Measurements from ENCODE around the gene NTSR2. TPM values are rescaled to one million over a fixed set of nuclear protein-coding genes. Genes with fewer than 3 reads are reported as not detected.

NTSR2 gene
- total RNA-seq, 5 donors from 2014 or later (not counting 1 experiment from before 2014, with no cell fraction given) = not detected

GRCh38 chr2:11625671-11626070 is 44.3 kb downstream of the NTSR2 start:
- H3K4me1 ChIP-seq (ENCODE audit: control insufficient read depth in 1 of 2, extremely low read depth in 1 of 2, insufficient read depth in 2 of 2, low read length in 2 of 2) = no peaks in the 10 kb centered on the region
- DNase-seq = no peak
- no peak overlapping the region for H3K27ac ChIP-seq (ENCODE audit: low read length)
- no peaks in the 10 kb centered on the region for H3K9me3 ChIP-seq
- peaks cover 0 to 7% of the 10 kb centered on the region in 2 experiments for H3K27me3 ChIP-seq (replicated peaks in 1 of 2; ENCODE audit: control insufficient read depth in 2 of 2, extremely low read depth in 1 of 2, insufficient read depth in 2 of 2, low read length in 1 of 2)
- no peaks in the 10 kb centered on the region for H3K4me1 Mint-ChIP-seq
- H3K4me3 ChIP-seq (ENCODE audit: control insufficient read depth in 1 of 2, extremely low read depth in 1 of 2, low read length in 1 of 2) = no peak overlapping the region
- peaks cover 0 to 8% (median 5%) of the 10 kb centered on the region in 3 donors for H3K9me3 Mint-ChIP-seq
- ATAC-seq (replicated peaks in 1 of 4) = no peak
- H3K36me3 Mint-ChIP-seq = no peaks in the 10 kb centered on the region
- H3K27ac Mint-ChIP-seq = no peak overlapping the region
- no peaks in the 10 kb centered on the region for H3K36me3 ChIP-seq (ENCODE audit: control insufficient read depth in 2 of 2, extremely low read depth in 1 of 2, insufficient read depth in 1 of 2, low read length in 1 of 2)
- CTCF ChIA-PET = no interaction called here
- no peak overlapping the region for H3K4me3 Mint-ChIP-seq
- POLR2A ChIA-PET = no interaction called here
- H3K27me3 Mint-ChIP-seq = peaks cover 0 to 2% of the 10 kb centered on the region in 2 donors
- WGBS (ENCODE audit: insufficient coverage) = 72% methylated on average over 6 of the region's 10 CpGs

DNA sequence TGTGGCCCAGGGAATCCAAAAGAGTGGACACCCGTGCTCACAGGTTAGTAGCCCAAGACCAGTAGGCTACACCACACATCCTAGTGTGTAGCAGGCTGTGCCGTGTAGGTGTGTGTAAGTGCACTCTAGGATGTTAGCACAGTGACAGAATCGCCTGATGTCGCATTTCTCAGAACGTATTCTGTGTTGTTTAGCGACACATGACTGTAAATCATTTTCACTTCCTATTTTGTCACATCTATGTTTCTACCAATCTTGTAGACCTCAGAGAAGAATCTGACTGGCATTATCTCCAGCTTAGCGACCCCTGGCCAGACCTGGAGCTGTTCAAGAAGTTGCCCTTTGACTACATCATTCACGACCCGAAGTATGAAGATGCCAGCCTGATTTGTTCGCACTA is 45.1 kb downstream of the NTSR2 start:
- Mint-ChIP-seq H3K4me3 (no peak overlapping the region), H3K36me3 (no peaks in the 10 kb centered on the region), H3K9me3 (peaks cover 0 to 8% (median 5%) of the 10 kb centered on the region in 3 donors), H3K27ac (no peak overlapping the region), H3K27me3 (peaks cover 0 to 2% of the 10 kb centered on the region in 2 donors), H3K4me1 (no peaks in the 10 kb centered on the region)
- peaks cover 0 to 7% of the 10 kb centered on the region in 2 experiments for H3K27me3 ChIP-seq (replicated peaks in 1 of 2; ENCODE audit: control insufficient read depth in 2 of 2, extremely low read depth in 1 of 2, insufficient read depth in 2 of 2, low read length in 1 of 2)
- WGBS (ENCODE audit: insufficient coverage) = 82% methylated on average over 6 of the region's 10 CpGs
- ATAC-seq (replicated peaks in 1 of 4) = no peak
- no peaks in the 10 kb centered on the region for H3K4me1 ChIP-seq (ENCODE audit: control insufficient read depth in 1 of 2, extremely low read depth in 1 of 2, insufficient read depth in 2 of 2, low read length in 2 of 2)
- CTCF ChIA-PET = no interaction called here
- H3K36me3 ChIP-seq (ENCODE audit: control insufficient read depth in 2 of 2, extremely low read depth in 1 of 2, insufficient read depth in 1 of 2, low read length in 1 of 2) = no peaks in the 10 kb centered on the region
- H3K4me3 ChIP-seq (ENCODE audit: control insufficient read depth in 1 of 2, extremely low read depth in 1 of 2, low read length in 1 of 2) = no peak overlapping the region
- no peak overlapping the region for H3K27ac ChIP-seq (ENCODE audit: low read length)
- no peak for DNase-seq
- POLR2A ChIA-PET = interaction anchor here in 1 of 2 donors (0.6 kb wide), 1 partner anchor 163 kb away, joined by 4 read pairs; no protein-coding TSS in a partner anchor
- H3K9me3 ChIP-seq = no peaks in the 10 kb centered on the region

- no peak overlapping the region for H3K27ac ChIP-seq (ENCODE audit: low read length)
- CTCF ChIA-PET = no interaction called here
- no peak for ATAC-seq (replicated peaks in 1 of 4)
- peaks cover 0 to 6% (median 4%) of the 10 kb centered on the region in 3 donors for H3K9me3 Mint-ChIP-seq
- H3K4me3 ChIP-seq (ENCODE audit: control insufficient read depth in 1 of 2, extremely low read depth in 1 of 2, low read length in 1 of 2) = no peak overlapping the region
- H3K9me3 ChIP-seq = no peaks in the 10 kb centered on the region
- H3K27ac Mint-ChIP-seq = no peak overlapping the region
- peaks cover 0 to 1% of the 10 kb centered on the region in 2 donors for H3K27me3 Mint-ChIP-seq
- no peaks in the 10 kb centered on the region for H3K36me3 Mint-ChIP-seq
- H3K4me1 ChIP-seq (ENCODE audit: control insufficient read depth in 1 of 2, extremely low read depth in 1 of 2, insufficient read depth in 2 of 2, low read length in 2 of 2) = no peaks in the 10 kb centered on the region
- DNase-seq = no peak
- no peaks in the 10 kb centered on the region for H3K4me1 Mint-ChIP-seq
- H3K4me3 Mint-ChIP-seq = no peak overlapping the region
- POLR2A ChIA-PET = no interaction called here
- H3K36me3 ChIP-seq (ENCODE audit: control insufficient read depth in 2 of 2, extremely low read depth in 1 of 2, insufficient read depth in 1 of 2, low read length in 1 of 2) = no peaks in the 10 kb centered on the region
- H3K27me3 ChIP-seq (replicated peaks in 1 of 2; ENCODE audit: control insufficient read depth in 2 of 2, extremely low read depth in 1 of 2, insufficient read depth in 2 of 2, low read length in 1 of 2) = peaks cover 0 to 5% of the 10 kb centered on the region in 2 experiments
- WGBS (ENCODE audit: insufficient coverage) = no CpG with 5 or more reads among the region's 1 CpG
These were observed 47.4 kb downstream of the NTSR2 start for GRCh38 chr2:11622611-11623010.

GRCh38 chr2:11621410-11621809 is 48.6 kb downstream of the NTSR2 start:
- Histone ChIP-seq H3K36me3 (ENCODE audit: control insufficient read depth in 2 of 2, extremely low read depth in 1 of 2, insufficient read depth in 1 of 2, low read length in 1 of 2) (no peaks in the 10 kb centered on the region), H3K4me1 (ENCODE audit: control insufficient read depth in 1 of 2, extremely low read depth in 1 of 2, insufficient read depth in 2 of 2, low read length in 2 of 2) (no peaks in the 10 kb centered on the region), H3K4me3 (ENCODE audit: control insufficient read depth in 1 of 2, extremely low read depth in 1 of 2, low read length in 1 of 2) (no peak overlapping the region), H3K9me3 (no peaks in the 10 kb centered on the region), H3K27me3 (replicated peaks in 1 of 2; ENCODE audit: control insufficient read depth in 2 of 2, extremely low read depth in 1 of 2, insufficient read depth in 2 of 2, low read length in 1 of 2) (peaks cover 0 to 5% of the 10 kb centered on the region in 2 experiments), H3K27ac (ENCODE audit: low read length) (no peak overlapping the region)
- H3K4me3 Mint-ChIP-seq = no peak overlapping the region
- H3K9me3 Mint-ChIP-seq = no peaks in the 10 kb centered on the region
- no peaks in the 10 kb centered on the region for H3K4me1 Mint-ChIP-seq
- 73% methylated on average over 1 of the region's 2 CpGs for WGBS (ENCODE audit: insufficient coverage)
- H3K36me3 Mint-ChIP-seq = no peaks in the 10 kb centered on the region
- ATAC-seq (replicated peaks in 1 of 4) (no peak), DNase-seq (no peak)
- H3K27me3 Mint-ChIP-seq = peaks cover 0 to 5% of the 10 kb centered on the region in 2 donors
- ChIA-PET CTCF (no interaction called here), POLR2A (no interaction called here)
- H3K27ac Mint-ChIP-seq = no peak overlapping the region

- Mint-ChIP-seq H3K4me3 (no peak overlapping the region), H3K9me3 (no peaks in the 10 kb centered on the region), H3K27ac (no peak overlapping the region), H3K27me3 (peaks cover 0 to 7% of the 10 kb centered on the region in 2 donors), H3K36me3 (no peaks in the 10 kb centered on the region), H3K4me1 (no peaks in the 10 kb centered on the region)
- Histone ChIP-seq H3K9me3 (no peaks in the 10 kb centered on the region), H3K36me3 (ENCODE audit: control insufficient read depth in 2 of 2, extremely low read depth in 1 of 2, insufficient read depth in 1 of 2, low read length in 1 of 2) (no peaks in the 10 kb centered on the region), H3K27me3 (replicated peaks in 1 of 2; ENCODE audit: control insufficient read depth in 2 of 2, extremely low read depth in 1 of 2, insufficient read depth in 2 of 2, low read length in 1 of 2) (peaks cover 0 to 8% of the 10 kb centered on the region in 2 experiments), H3K4me1 (ENCODE audit: control insufficient read depth in 1 of 2, extremely low read depth in 1 of 2, insufficient read depth in 2 of 2, low read length in 2 of 2) (no peaks in the 10 kb centered on the region), H3K27ac (ENCODE audit: low read length) (no peak overlapping the region), H3K4me3 (ENCODE audit: control insufficient read depth in 1 of 2, extremely low read depth in 1 of 2, low read length in 1 of 2) (no peak overlapping the region)
- 91% methylated on average over 19 of the region's 20 CpGs for WGBS (ENCODE audit: insufficient coverage)
- CTCF ChIA-PET = no interaction called here
- ATAC-seq (replicated peaks in 1 of 4) (no peak), DNase-seq (no peak)
- POLR2A ChIA-PET = no interaction called here
These were observed 51.3 kb downstream of the NTSR2 start for GRCh38 chr2:11618708-11619062.

DNA sequence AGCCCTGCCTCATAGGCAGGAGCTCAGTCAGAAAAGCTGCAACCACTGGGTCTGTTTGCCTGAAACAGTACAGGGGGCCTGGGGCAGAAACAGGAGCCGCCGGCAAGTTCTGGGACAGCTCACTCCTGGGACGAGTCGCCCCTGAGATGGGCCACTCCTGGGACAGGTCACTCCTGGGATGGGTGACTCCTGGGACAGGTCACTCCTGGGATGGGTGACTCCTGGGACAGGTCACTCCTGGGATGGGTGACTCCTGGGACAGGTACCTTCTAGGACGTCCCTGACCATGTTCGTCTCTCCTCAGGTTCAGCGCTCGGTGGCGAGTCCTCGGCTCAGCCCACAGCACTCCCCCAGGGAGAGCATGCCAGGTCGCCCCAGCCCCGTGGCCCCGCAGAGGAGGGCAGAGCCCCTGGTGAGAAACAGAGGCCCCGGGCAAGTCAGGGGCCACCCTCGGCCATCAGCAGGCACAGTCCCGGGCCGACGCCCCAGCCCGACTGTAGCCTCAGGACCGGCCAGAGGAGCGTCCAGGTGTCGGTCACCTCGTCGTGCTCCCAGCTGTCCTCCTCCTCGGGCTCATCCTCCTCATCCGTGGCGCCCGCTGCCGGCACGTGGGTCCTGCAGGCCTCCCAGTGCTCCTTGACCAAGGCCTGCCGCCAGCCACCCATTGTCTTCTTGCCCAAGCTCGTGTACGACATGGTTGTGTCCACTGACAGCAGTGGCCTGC is 51.8 kb downstream of the NTSR2 start:
- no peaks in the 10 kb centered on the region for H3K9me3 Mint-ChIP-seq
- ChIA-PET POLR2A (no interaction called here), CTCF (no interaction called here)
- H3K36me3 Mint-ChIP-seq = no peaks in the 10 kb centered on the region
- Histone ChIP-seq H3K4me3 (ENCODE audit: control insufficient read depth in 1 of 2, extremely low read depth in 1 of 2, low read length in 1 of 2) (no peak overlapping the region), H3K9me3 (no peaks in the 10 kb centered on the region), H3K4me1 (ENCODE audit: control insufficient read depth in 1 of 2, extremely low read depth in 1 of 2, insufficient read depth in 2 of 2, low read length in 2 of 2) (no peaks in the 10 kb centered on the region), H3K27ac (ENCODE audit: low read length) (no peak overlapping the region), H3K27me3 (replicated peaks in 1 of 2; ENCODE audit: control insufficient read depth in 2 of 2, extremely low read depth in 1 of 2, insufficient read depth in 2 of 2, low read length in 1 of 2) (peaks cover 0 to 6% of the 10 kb centered on the region in 2 experiments), H3K36me3 (ENCODE audit: control insufficient read depth in 2 of 2, extremely low read depth in 1 of 2, insufficient read depth in 1 of 2, low read length in 1 of 2) (no peaks in the 10 kb centered on the region)
- DNase-seq = no peak
- no peak overlapping the region for H3K27ac Mint-ChIP-seq
- no peak overlapping the region for H3K4me3 Mint-ChIP-seq
- H3K27me3 Mint-ChIP-seq = peaks cover 0 to 7% of the 10 kb centered on the region in 2 donors
- no peaks in the 10 kb centered on the region for H3K4me1 Mint-ChIP-seq
- WGBS (ENCODE audit: insufficient coverage) = 94% methylated on average over 33 of the region's 33 CpGs
- ATAC-seq (replicated peaks in 1 of 4) = peak in 1 of 4 experiments; percentile 20

Measured in T-cell (primary cell).